NCI-H2171 (cell line): Measurements from ENCODE around the gene CHEK1.
"Not testable (repeated sequence)": the region's sequence is repeated elsewhere in the genome, so short reads cannot be mapped to it uniquely, and the experiment has no call there.

Experiments
- DNase-seq: peaks from one replicate; lab custom pipeline; 2025; lab: John Stamatoyannopoulos, UW

The CHEK1 gene

DNA sequence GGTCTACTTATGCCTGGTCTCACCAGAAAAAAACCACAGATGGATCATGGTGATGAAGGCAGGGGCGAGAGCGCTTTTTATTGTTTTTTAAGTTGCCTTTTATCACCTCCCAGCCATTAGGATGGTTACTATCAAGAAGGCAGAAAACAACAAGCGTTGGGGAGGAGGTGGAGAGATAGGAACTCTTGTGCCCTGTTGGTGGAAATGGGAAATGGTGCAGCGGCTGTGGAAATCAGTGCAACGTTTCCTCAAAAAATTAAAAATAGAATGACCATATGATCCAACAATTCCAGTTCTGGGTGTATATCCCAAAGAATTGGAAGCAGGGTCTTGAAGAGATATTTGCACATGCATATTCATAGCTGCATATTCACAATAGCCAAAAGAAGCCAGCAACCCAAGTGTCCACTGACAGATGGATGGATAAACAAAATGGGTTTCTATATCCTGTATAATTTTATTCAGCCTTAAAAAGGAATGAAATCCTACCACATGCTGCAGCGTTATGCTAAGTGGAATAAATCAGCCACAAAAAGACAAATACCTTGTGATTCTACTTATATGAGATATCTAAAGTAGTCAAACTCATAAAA, 76.2 kb downstream of the CHEK1 start:
- no peak for DNase-seq

DNA sequence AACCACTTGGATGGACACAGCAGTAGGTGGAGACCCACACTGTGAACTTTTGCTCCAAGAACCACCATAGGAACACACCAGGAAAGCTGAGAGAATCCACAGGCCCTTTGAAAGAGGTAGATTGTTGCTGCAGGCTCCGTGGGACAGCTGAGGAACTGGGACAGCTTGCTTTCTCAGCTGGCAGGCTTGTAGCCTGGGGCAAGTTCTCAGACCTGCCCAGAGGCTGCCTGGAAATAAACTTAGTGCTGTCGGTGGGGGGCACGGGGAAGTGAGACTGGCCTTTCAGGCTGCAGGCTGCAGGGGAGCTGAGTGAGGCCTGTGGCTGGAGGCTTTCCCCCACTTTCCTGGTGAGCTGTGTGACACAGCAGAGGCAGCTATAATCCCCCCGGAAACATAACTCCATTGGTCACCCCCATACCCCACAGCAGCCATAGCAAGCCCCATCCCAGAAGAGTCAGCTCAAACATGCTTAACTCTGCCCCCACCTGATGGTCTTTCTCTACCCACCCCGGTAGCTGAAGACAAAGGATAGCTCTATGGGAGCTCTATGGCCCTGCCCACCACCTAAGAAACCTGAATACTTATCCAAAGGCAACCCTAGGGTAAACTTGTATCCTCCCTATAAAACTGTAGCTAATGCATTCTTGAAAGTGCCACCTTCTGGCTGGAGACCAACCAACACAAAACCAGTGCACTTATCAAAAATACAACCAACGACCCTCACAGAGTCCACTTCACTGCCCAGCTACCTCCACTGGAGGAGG, 77.1 kb downstream of the CHEK1 start:
- DNase-seq: no peak

DNA sequence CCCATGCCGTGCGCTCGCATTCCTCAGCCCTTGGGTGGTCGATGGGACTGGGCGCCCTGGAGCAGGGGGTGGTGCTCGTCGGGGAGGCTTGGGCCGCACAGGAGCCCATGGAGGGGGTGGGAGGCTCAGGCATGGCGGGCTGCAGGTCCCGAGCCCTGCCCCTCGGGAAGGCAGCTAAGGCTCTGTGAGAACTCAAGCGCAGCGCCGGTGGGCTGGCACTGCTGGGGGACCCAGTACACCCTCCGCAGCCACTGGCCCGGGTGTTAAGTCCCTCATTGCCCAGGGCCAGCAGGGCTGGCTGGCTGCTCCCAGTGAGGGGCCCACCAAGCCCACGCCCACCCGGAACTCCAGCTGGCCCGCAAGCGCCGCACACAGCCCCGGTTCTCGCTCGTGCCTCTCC, 79.7 kb downstream of the CHEK1 start:
- DNase-seq: not testable (repeated sequence)

DNA sequence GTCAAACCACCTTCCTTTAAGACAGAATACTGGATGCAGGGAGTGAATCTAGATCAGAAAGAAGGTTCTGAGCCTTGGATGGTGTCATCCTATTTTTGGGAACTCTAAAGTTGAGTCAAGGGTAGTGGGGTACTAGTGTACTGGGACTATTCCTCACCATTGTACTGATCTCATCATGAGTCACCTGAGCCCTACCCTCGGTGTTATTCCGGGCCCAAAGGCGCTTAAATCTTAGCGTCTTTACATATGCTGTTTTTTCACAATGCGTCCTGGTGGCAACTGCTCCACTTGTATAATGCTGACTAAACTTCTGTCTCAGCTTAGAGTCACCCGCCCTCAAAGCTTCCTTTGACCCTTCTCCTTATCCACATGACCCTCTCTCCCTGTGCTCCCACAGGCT, 95.8 kb downstream of the CHEK1 start:
- DNase-seq: no peak

DNA sequence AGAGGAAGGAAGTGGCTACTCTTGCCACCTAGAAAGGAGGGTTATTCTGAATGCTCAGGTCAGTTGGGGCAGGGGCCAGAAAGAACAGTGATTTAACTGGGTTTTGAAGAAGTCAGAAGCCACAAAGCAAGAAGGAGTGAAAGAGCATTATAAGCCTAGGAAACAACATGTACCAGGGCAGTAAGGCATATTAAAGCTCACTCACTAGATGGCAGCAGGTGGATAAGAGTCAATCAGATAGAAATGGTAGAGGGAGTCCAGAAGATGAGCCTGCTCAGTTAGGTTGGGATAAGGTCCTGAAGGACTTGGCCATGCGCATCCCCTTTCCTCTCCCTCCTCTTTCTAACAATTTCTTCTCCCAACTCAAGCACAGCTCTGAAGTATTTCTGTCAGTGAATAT, 99.2 kb downstream of the CHEK1 start:
- no peak for DNase-seq
